ENCODE measurements around the gene ABO.
"Not testable (repeated sequence)": the region's sequence is repeated elsewhere in the genome, so short reads cannot be mapped to it uniquely, and the experiment has no call there.

ABO gene

GRCh38 chr9:133224762-133225161 lies 50.2 kb downstream of the ABO start:
- no peak for DNase-seq (ENCODE audit: low read depth)

- DNase-seq (ENCODE audit: low read depth): not testable (repeated sequence)
These were observed 51.7 kb downstream of the ABO start for GRCh38 chr9:133223159-133223756.

- not testable (repeated sequence) for DNase-seq (ENCODE audit: low read depth)
These were observed 53.0 kb downstream of the ABO start for GRCh38 chr9:133221994-133222393.

GRCh38 chr9:133221177-133221809 lies 53.7 kb downstream of the ABO start:
- DNase-seq (ENCODE audit: low read depth): no peak

GRCh38 chr9:133218049-133218975 lies 56.7 kb downstream of the ABO start:
- DNase-seq (ENCODE audit: low read depth): not testable (repeated sequence)

GRCh38 chr9:133217333-133217988 lies 57.5 kb downstream of the ABO start:
- not testable (repeated sequence) for DNase-seq (ENCODE audit: low read depth)

- not testable (repeated sequence) for DNase-seq (ENCODE audit: low read depth)
These were observed 60.7 kb downstream of the ABO start for GRCh38 chr9:133214276-133214675.

- DNase-seq (ENCODE audit: low read depth): no peak
These were observed 64.4 kb downstream of the ABO start for GRCh38 chr9:133210609-133211008.

GRCh38 chr9:133210202-133210532 lies 64.8 kb downstream of the ABO start:
- no peak for DNase-seq (ENCODE audit: low read depth)

- not testable (repeated sequence) for DNase-seq (ENCODE audit: low read depth)
These were observed 65.4 kb downstream of the ABO start for GRCh38 chr9:133209327-133210201.

GRCh38 chr9:133208880-133209300 lies 66.1 kb downstream of the ABO start, which contains the start of gene OBP2B:
Gene OBP2B (minus strand): TSS chr9:133209250. CDS start chr9:133209199, 51 bp downstream.
- DNase-seq (ENCODE audit: low read depth): not testable (repeated sequence)

GRCh38 chr9:133208171-133208879 lies 66.7 kb downstream of the ABO start:
- not testable (repeated sequence) for DNase-seq (ENCODE audit: low read depth)

- DNase-seq (ENCODE audit: low read depth): no peak
These were observed 67.3 kb downstream of the ABO start for GRCh38 chr9:133207540-133208170.

- DNase-seq (ENCODE audit: low read depth): no peak
These were observed 67.9 kb downstream of the ABO start for GRCh38 chr9:133207021-133207531.

- DNase-seq (ENCODE audit: low read depth): no peak
These were observed 68.7 kb downstream of the ABO start for GRCh38 chr9:133205996-133206931.

- not testable (repeated sequence) for DNase-seq (ENCODE audit: low read depth)
These were observed 69.5 kb downstream of the ABO start for GRCh38 chr9:133205481-133205887.

All from activated T-cell treated with anti-CD3 and anti-CD28 coated beads for 24 hours (primary cell).